Fibroblast of skin of right biceps (primary cell): ENCODE measurements around the gene AK5.
A peak's percentile ranks its signal among the peaks of the same experiment; 100 is the strongest.
"Not testable (repeated sequence)": the region's sequence is repeated elsewhere in the genome, so short reads cannot be mapped to it uniquely, and the experiment has no call there.

Experiments
- DNase-seq: peaks from one replicate; pipeline ENCODE4 v3.0.0-alpha.2; 2013

Gene AK5

GRCh38 chr1:77406661-77407060 is 124.8 kb downstream of the AK5 start:
- no peak for DNase-seq

GRCh38 chr1:77407738-77408375 is 126.0 kb downstream of the AK5 start:
- DNase-seq = peak; percentile 54

- DNase-seq = not testable (repeated sequence)
Measured at GRCh38 chr1:77408933-77409332, 127.1 kb downstream of the AK5 start.

- peak; percentile 60 for DNase-seq
Measured at GRCh38 chr1:77412069-77412819, 130.4 kb downstream of the AK5 start.

GRCh38 chr1:77412820-77413530 is 131.2 kb downstream of the AK5 start:
- DNase-seq = no peak

GRCh38 chr1:77413541-77414335 is 131.9 kb downstream of the AK5 start:
- DNase-seq = no peak

- no peak for DNase-seq
Measured at GRCh38 chr1:77415579-77415978, 133.8 kb downstream of the AK5 start.

- peak; percentile 47 for DNase-seq
Measured at GRCh38 chr1:77416692-77417450, 135.1 kb downstream of the AK5 start.

GRCh38 chr1:77418055-77418454 is 136.2 kb downstream of the AK5 start:
- not testable (repeated sequence) for DNase-seq

- DNase-seq = no peak
Measured at GRCh38 chr1:77421504-77422233, 139.8 kb downstream of the AK5 start.

- DNase-seq = peak; percentile 68
Measured at GRCh38 chr1:77424236-77424635, 142.4 kb downstream of the AK5 start.

- DNase-seq = no peak
Measured at GRCh38 chr1:77428068-77428467, 146.2 kb downstream of the AK5 start.

- no peak for DNase-seq
Measured at GRCh38 chr1:77430966-77431690, 149.3 kb downstream of the AK5 start.

- DNase-seq = no peak
Measured at GRCh38 chr1:77433934-77434333, 152.1 kb downstream of the AK5 start.

GRCh38 chr1:77434967-77435366 is 153.1 kb downstream of the AK5 start:
- no peak for DNase-seq

GRCh38 chr1:77438236-77438913 is 156.6 kb downstream of the AK5 start:
- DNase-seq = peak; percentile 87

GRCh38 chr1:77446841-77447555 is 165.2 kb downstream of the AK5 start:
- peak; percentile 69 for DNase-seq

- no peak for DNase-seq
Measured at GRCh38 chr1:77447669-77448068, 165.8 kb downstream of the AK5 start.

- peak; percentile 35 for DNase-seq
Measured at GRCh38 chr1:77459881-77460280, 178.1 kb downstream of the AK5 start.

GRCh38 chr1:77461691-77462090 is 179.9 kb downstream of the AK5 start:
- DNase-seq = peak; percentile 51
